H1 (cell line): ENCODE measurements around the gene SLC36A4. TPM values are rescaled to one million over a fixed set of nuclear protein-coding genes. Genes with fewer than 3 reads are reported as not detected.

Source experiments
- CTCF ChIA-PET: fragments of 300-600 bp; sonication (Branson Sonifier 250); formaldehyde crosslinking; loops from one replicate; lab custom pipeline; 2021; ENCODE audit not compliant: partially characterized antibody; lab: Charles Lee
- POLR2A ChIA-PET: fragments of 300-600 bp; sonication (Branson Sonifier 250); formaldehyde crosslinking; loops from one replicate; lab custom pipeline; 2021; ENCODE audit warnings: inconsistent platforms; ENCODE audit not compliant: partially characterized antibody; lab: Charles Lee
- DNase-seq, 2 experiments: peaks; one replicate each; pipeline versions ENCODE4 v3.0.0 to v3.0.0-alpha.2; 2010 to 2022; ENCODE audit warnings: low spot score in 2 of 2, low read depth in 1 of 2, mixed read lengths in 1 of 2
- FAIRE-seq: peaks from 2 replicates; lab custom pipeline; 2011; peaks lifted over from hg19 to GRCh38; lab: Jason Lieb, UNC
- H2AFZ ChIP-seq: 2 replicates; pipeline ENCODE4 v1.8.1; 2012; ENCODE audit warnings: low read length, inconsistent platforms
- H2AK5ac ChIP-seq: 2 replicates; pipeline ENCODE4 v1.6.1; 2013; ENCODE audit warnings: low read depth, low read length
- H2BK120ac ChIP-seq: replicated peaks from 2 replicates; pipeline ENCODE3; 2013; ENCODE audit warnings: low read depth, low read length, inconsistent platforms
- H2BK12ac ChIP-seq: 2 replicates; pipeline ENCODE4 v1.6.1; 2013; ENCODE audit warnings: low read depth, low read length
- H2BK15ac ChIP-seq: 2 replicates; pipeline ENCODE4 v1.6.1; 2013; ENCODE audit warnings: low read length
- H2BK20ac ChIP-seq: 2 replicates; pipeline ENCODE4 v1.6.1; 2013; ENCODE audit warnings: low read length
- H2BK5ac ChIP-seq: 2 replicates; pipeline ENCODE4 v1.6.1; 2013; ENCODE audit warnings: low read depth, low read length
- H3K14ac ChIP-seq: 2 replicates; pipeline ENCODE4 v1.6.1; 2013; ENCODE audit warnings: inconsistent platforms; ENCODE audit not compliant: insufficient read length
- H3K18ac ChIP-seq: 2 replicates; pipeline ENCODE4 v1.6.1; 2013; ENCODE audit warnings: low read length; ENCODE audit errors: extremely low read depth
- H3K23ac ChIP-seq: 2 replicates; pipeline ENCODE4 v1.6.1; 2013; ENCODE audit warnings: inconsistent platforms; ENCODE audit not compliant: insufficient read length
- H3K23me2 ChIP-seq: 2 replicates; pipeline ENCODE4 v1.6.1; 2013; ENCODE audit warnings: low read depth, low read length
- H3K27ac ChIP-seq: 2 replicates; pipeline ENCODE4 v1.6.1; 2011; ENCODE audit warnings: low read depth, low read length, inconsistent platforms
- H3K27me3 ChIP-seq, 4 experiments: replicated peaks in 1 of 4; 1 replicate in 1 of 4; 2 replicates in 3 of 4; pipeline versions ENCODE4 v1.6.1 to v1.8.1; 2011 to 2013; ENCODE audit warnings: low read length in 3 of 4, mild to moderate bottlenecking in 3 of 4, inconsistent platforms in 2 of 4, mixed read lengths in 2 of 4, moderate library complexity in 1 of 4; ENCODE audit not compliant: control insufficient read depth in 3 of 4, insufficient read depth in 3 of 4; ENCODE audit errors: extremely low read depth in 1 of 4
- H3K36me3 ChIP-seq, 4 experiments: 2 replicates each; pipeline versions ENCODE4 v1.6.1 to v1.8.1; 2011 to 2013; ENCODE audit warnings: mild to moderate bottlenecking in 4 of 4, low read length in 3 of 4, moderate library complexity in 2 of 4, control low read depth in 1 of 4, inconsistent platforms in 1 of 4; ENCODE audit not compliant: insufficient read depth in 4 of 4, control insufficient read depth in 2 of 4
- H3K4ac ChIP-seq: replicated peaks from 2 replicates; pipeline ENCODE3; 2013; ENCODE audit warnings: low read length, low read depth, mixed read lengths, inconsistent platforms; ENCODE audit not compliant: insufficient read length
- H3K4me1 ChIP-seq, 4 experiments: replicated peaks in 1 of 4; 1 replicate in 1 of 4; 2 replicates in 3 of 4; pipeline versions ENCODE4 v1.6.1 to v1.8.1; 2011 to 2013; ENCODE audit warnings: low read length in 3 of 4, inconsistent platforms in 2 of 4, mixed read lengths in 1 of 4; ENCODE audit not compliant: insufficient read depth in 4 of 4, control insufficient read depth in 3 of 4
- H3K4me2 ChIP-seq, 2 experiments: 2 replicates each; pipeline versions ENCODE4 v1.6.1 to v1.8.1; 2011 to 2013; ENCODE audit warnings: low read depth in 2 of 2, low read length in 2 of 2, control low read depth in 1 of 2, inconsistent platforms in 1 of 2, mild to moderate bottlenecking in 1 of 2; ENCODE audit not compliant: insufficient read depth in 1 of 2
- H3K4me3 ChIP-seq, 4 experiments: fragments of 200-600, 300-600 bp in 1 of 4; sonication (generic), shearing (Covaris generic), sonication (Bioruptor Twin) in 1 of 4; 2 replicates each; pipeline versions ENCODE4 v1.5.1 to v1.8.1; 2011 to 2016; ENCODE audit warnings: low read length in 4 of 4, low read depth in 3 of 4, control low read depth in 2 of 4, inconsistent platforms in 2 of 4, mild to moderate bottlenecking in 2 of 4, mixed read lengths in 1 of 4, moderate library complexity in 1 of 4; ENCODE audit not compliant: insufficient read depth in 2 of 4; ENCODE audit errors: extremely low read depth in 1 of 4
- H3K56ac ChIP-seq: replicated peaks from 2 replicates; pipeline ENCODE3; 2013; ENCODE audit warnings: low read depth, mild to moderate bottlenecking, mixed read lengths, low read length, inconsistent platforms; ENCODE audit not compliant: insufficient read length
- H3K79me1 ChIP-seq: 2 replicates; pipeline ENCODE4 v1.6.1; 2013; ENCODE audit warnings: low read depth, low read length, control low read depth
- H3K79me2 ChIP-seq, 2 experiments: 2 replicates each; pipeline versions ENCODE4 v1.6.1 to v1.8.1; 2012 to 2013; ENCODE audit warnings: low read length in 2 of 2, mild to moderate bottlenecking in 2 of 2, inconsistent platforms in 1 of 2; ENCODE audit not compliant: insufficient read depth in 2 of 2, control insufficient read depth in 1 of 2
- H3K9ac ChIP-seq, 4 experiments: replicated peaks in 1 of 4; 1 replicate in 1 of 4; 2 replicates in 3 of 4; pipeline versions ENCODE4 v1.6.1 to v1.8.1; 2011 to 2013; ENCODE audit warnings: low read depth in 3 of 4, low read length in 3 of 4, control low read depth in 2 of 4, mild to moderate bottlenecking in 2 of 4, moderate library complexity in 2 of 4, inconsistent platforms in 1 of 4; ENCODE audit errors: extremely low read depth in 1 of 4
- H3K9me3 ChIP-seq, 2 experiments: 2 replicates each; pipeline versions ENCODE4 v1.6.1 to v1.8.1; 2012 to 2013; ENCODE audit warnings: mild to moderate bottlenecking in 2 of 2, moderate library complexity in 2 of 2, control low read depth in 1 of 2, inconsistent platforms in 1 of 2, low read depth in 1 of 2, low read length in 1 of 2, mixed read lengths in 1 of 2; ENCODE audit not compliant: insufficient read depth in 2 of 2
- H4K20me1 ChIP-seq, 2 experiments: replicated peaks in 1 of 2; 2 replicates each; pipeline versions ENCODE3 to v1.8.1; 2011 to 2013; ENCODE audit warnings: inconsistent platforms in 2 of 2, low read length in 2 of 2, mild to moderate bottlenecking in 1 of 2; ENCODE audit not compliant: insufficient read depth in 2 of 2, control insufficient read depth in 1 of 2
- H4K5ac ChIP-seq: 2 replicates; pipeline ENCODE4 v1.6.1; 2013; ENCODE audit warnings: low read length, low read depth, mixed read lengths, inconsistent platforms; ENCODE audit not compliant: insufficient read length
- H4K8ac ChIP-seq: 2 replicates; pipeline ENCODE4 v1.8.0; 2013; ENCODE audit warnings: mild to moderate bottlenecking, moderate library complexity, low read length, inconsistent platforms; ENCODE audit not compliant: insufficient read depth; ENCODE audit errors: extremely low read depth
- H4K91ac ChIP-seq: replicated peaks from 2 replicates; pipeline ENCODE3; 2013; ENCODE audit warnings: low read length, mixed read lengths, inconsistent platforms; ENCODE audit not compliant: insufficient read length
- ATF2 ChIP-seq: IDR thresholded peaks from 2 replicates; pipeline ENCODE4 v1.6.1; 2012; ENCODE audit warnings: low read length, inconsistent platforms
- ATF3 ChIP-seq: IDR thresholded peaks from 2 replicates; pipeline ENCODE4 v1.6.1; 2011; ENCODE audit warnings: low read depth, mild to moderate bottlenecking, low read length; ENCODE audit not compliant: insufficient read depth
- BRCA1 ChIP-seq: IDR thresholded peaks from 2 replicates; pipeline ENCODE4 v1.6.1; 2012; ENCODE audit warnings: low read depth, low read length, improper control_type of control experiment
- CHD1 ChIP-seq: IDR thresholded peaks from 2 replicates; pipeline ENCODE4 v1.6.1; 2012; ENCODE audit warnings: low read depth, low read length, improper control_type of control experiment
- CREB1 ChIP-seq: IDR thresholded peaks from 2 replicates; pipeline ENCODE4 v1.6.1; 2012; ENCODE audit warnings: inconsistent platforms
- CTBP2 ChIP-seq: IDR thresholded peaks from 2 replicates; pipeline ENCODE4 v1.7.0; 2011; ENCODE audit warnings: borderline replicate concordance, mild to moderate bottlenecking, moderate library complexity, mixed read lengths, low read length; ENCODE audit not compliant: insufficient read depth, insufficient read length
- KDM5A ChIP-seq: fragments of 200-600 bp; IDR thresholded peaks from 2 replicates; pipeline ENCODE4 v1.7.1; 2012; ENCODE audit warnings: mild to moderate bottlenecking, low read length, inconsistent platforms, mixed read lengths
- MAX ChIP-seq: IDR thresholded peaks from 2 replicates; pipeline ENCODE4 v1.6.1; 2012; ENCODE audit warnings: inconsistent platforms
- PHF8 ChIP-seq: fragments of 200-600 bp; sonication (generic); conservative IDR thresholded peaks from 2 replicates; pipeline ENCODE4 v1.7.1; 2012; ENCODE audit warnings: low read depth, mild to moderate bottlenecking, inconsistent platforms, low read length, moderate library complexity
- POU5F1 ChIP-seq: IDR thresholded peaks from 2 replicates; pipeline ENCODE4 v1.6.1; 2011; ENCODE audit warnings: low read depth, mild to moderate bottlenecking, low read length, moderate library complexity
- SP2 ChIP-seq: IDR thresholded peaks from 2 replicates; pipeline ENCODE4 v1.6.1; 2012; ENCODE audit warnings: mild to moderate bottlenecking, low read length, inconsistent platforms
- SP4 ChIP-seq: IDR thresholded peaks from 2 replicates; pipeline ENCODE4 v1.6.1; 2012; ENCODE audit warnings: low read length, inconsistent platforms
- YY1 ChIP-seq: IDR thresholded peaks from 2 replicates; pipeline ENCODE4 v1.6.1; 2011; ENCODE audit warnings: low read depth, mild to moderate bottlenecking, low read length
- WGBS, 2 experiments: shearing (Covaris generic) in 1 of 2; methylation state at CpG; one replicate each; pipeline versions ENCODE4 v1.1.6 to v1.1.7; 2013 to 2015; ENCODE audit warnings: low lambda C conversion rate in 2 of 2, mixed read lengths in 2 of 2, inconsistent platforms in 1 of 2, low coverage in 1 of 2, missing lambda C conversion rate in 1 of 2; ENCODE audit not compliant: insufficient replicate concordance in 2 of 2, insufficient coverage in 1 of 2, insufficient read length in 1 of 2; ENCODE audit errors: extremely low coverage in 1 of 2, missing lambda C conversion rate in 1 of 2; 5-methylcytosine and 5-hydroxymethylcytosine counted together
- polyA plus RNA-seq, 7 experiments: library from polyadenylated mRNA; depleted of rRNA in 3 of 7; stranded (reverse) in 5 of 7; unstranded in 2 of 7; fragments of >200 nt in 5 of 7; fragments of 200-250 nt in 2 of 7; gene quantifications; 1 replicate in 5 of 7; 2 replicates in 1 of 7; 4 replicates in 1 of 7; pipeline versions ENCODE4 v1.2.1 to v1.2.3, GENCODE V29; 2011 to 2013; ENCODE audit warnings: missing spikeins in 2 of 7, mixed read lengths in 2 of 7
- total RNA-seq: library from RNA; stranded (reverse); fragmentation: NEBNext Ultra II Directional; extraction: Animal tissue kit (Norgen Biotek cat#: 25700); gene quantifications from 2 replicates; pipeline ENCODE4 v1.2.1, GENCODE V29; 2021

The SLC36A4 gene
- total and polyA plus RNA-seq, 2 of the 8 experiments (the other 6 are each of a cell fraction or from before 2014, with no cell fraction given), result 10.2 to 22.7 TPM

GRCh38 chr11:93239966-93240365, 42.2 kb upstream of the SLC36A4 start:
- ChIA-PET CTCF (interaction anchor here (1.1 to 6.5 kb wide), 2 partner anchors 415 to 1170 kb away, joined by 3 to 108 read pairs; no protein-coding TSS in a partner anchor), POLR2A (no interaction called here)
- Histone ChIP-seq H2AK5ac (no peak overlapping the region), H3K36me3 (no peaks in the 10 kb centered on the region), H2AFZ (no peak overlapping the region), H3K14ac (no peak overlapping the region), H2BK12ac (no peak overlapping the region), H4K20me1 (no peaks in the 10 kb centered on the region), H3K79me1 (no peaks in the 10 kb centered on the region), H3K23ac (no peak overlapping the region), H3K18ac (no peak overlapping the region), H2BK15ac (no peak overlapping the region), H2BK120ac (no peak overlapping the region), H3K27ac (no peak overlapping the region), H3K9ac (no peak overlapping the region), H4K8ac (no peak overlapping the region), H3K27me3 (no peaks in the 10 kb centered on the region), H3K4me3 (no peak overlapping the region), H3K9me3 (no peaks in the 10 kb centered on the region), H4K91ac (no peak overlapping the region), H3K79me2 (no peaks in the 10 kb centered on the region), H2BK5ac (no peak overlapping the region), H4K5ac (no peak overlapping the region), H3K56ac (no peak overlapping the region), H3K4me2 (no peak overlapping the region), H3K4ac (no peak overlapping the region), H3K23me2 (no peaks in the 10 kb centered on the region), H2BK20ac (no peak overlapping the region), H3K4me1 (no peaks in the 10 kb centered on the region)
- DNase-seq (no peak), FAIRE-seq (no peak)
- WGBS, 2 experiments, result 86% methylated on average over 3 of the region's 3 CpGs; no CpG with 5 or more reads in 1 of the 2 experiments
- no peak for TF ChIP-seq ATF2
- TF ChIP-seq KDM5A, result no peak
- TF ChIP-seq SP2, result no peak
- no peak for TF ChIP-seq MAX
- TF ChIP-seq PHF8, result no peak
- TF ChIP-seq POU5F1, result no peak
- TF ChIP-seq BRCA1, result no peak
- no peak for TF ChIP-seq SP4
- no peak for TF ChIP-seq ATF3
- no peak for TF ChIP-seq CTBP2
- no peak for TF ChIP-seq CHD1
- TF ChIP-seq CREB1, result no peak
- TF ChIP-seq YY1, result no peak
